Measurements from ENCODE around the gene ZNF562.
A peak's percentile ranks its signal among the peaks of the same experiment; 100 is the strongest.

Gene ZNF562

GRCh38 chr19:9644472-9644871 is 30.4 kb downstream of the ZNF562 start:
- Histone ChIP-seq H3K36me3 (ENCODE audit: control insufficient read depth, insufficient read depth, low read length) (peaks cover 22% of the 10 kb centered on the region), H3K9ac (ENCODE audit: low read depth, low read length) (no peak overlapping the region), H3K27me3 (ENCODE audit: control insufficient read depth, insufficient read depth, low read length) (no peaks in the 10 kb centered on the region), H3K4me3 (ENCODE audit: low read depth, low read length) (no peak overlapping the region), H3K4me1 (ENCODE audit: control insufficient read depth, insufficient read depth, low read length) (peaks cover 5% of the 10 kb centered on the region), H3K9me3 (ENCODE audit: control insufficient read depth, insufficient read depth, low read length) (peaks cover 16% of the 10 kb centered on the region), H3K27ac (ENCODE audit: low read depth, low read length) (no peak overlapping the region)

GRCh38 chr19:9641810-9642209 is 33.1 kb downstream of the ZNF562 start:
- no peak overlapping the region for H3K9ac ChIP-seq (ENCODE audit: low read depth, low read length)
- no peak overlapping the region for H3K27ac ChIP-seq (ENCODE audit: low read depth, low read length)
- no peaks in the 10 kb centered on the region for H3K27me3 ChIP-seq (ENCODE audit: control insufficient read depth, insufficient read depth, low read length)
- no peaks in the 10 kb centered on the region for H3K4me1 ChIP-seq (ENCODE audit: control insufficient read depth, insufficient read depth, low read length)
- no peak overlapping the region for H3K4me3 ChIP-seq (ENCODE audit: low read depth, low read length)
- H3K36me3 ChIP-seq (ENCODE audit: control insufficient read depth, insufficient read depth, low read length), result peaks cover 12% of the 10 kb centered on the region
- H3K9me3 ChIP-seq (ENCODE audit: control insufficient read depth, insufficient read depth, low read length), result peaks cover 16% of the 10 kb centered on the region

GRCh38 chr19:9640956-9641355 is 33.9 kb downstream of the ZNF562 start:
- Histone ChIP-seq H3K4me1 (ENCODE audit: control insufficient read depth, insufficient read depth, low read length) (no peaks in the 10 kb centered on the region), H3K36me3 (ENCODE audit: control insufficient read depth, insufficient read depth, low read length) (peaks cover 12% of the 10 kb centered on the region), H3K9me3 (ENCODE audit: control insufficient read depth, insufficient read depth, low read length) (peaks cover 16% of the 10 kb centered on the region), H3K4me3 (ENCODE audit: low read depth, low read length) (no peak overlapping the region), H3K9ac (ENCODE audit: low read depth, low read length) (no peak overlapping the region), H3K27ac (ENCODE audit: low read depth, low read length) (no peak overlapping the region), H3K27me3 (ENCODE audit: control insufficient read depth, insufficient read depth, low read length) (no peaks in the 10 kb centered on the region)

- Histone ChIP-seq H3K36me3 (ENCODE audit: control insufficient read depth, insufficient read depth, low read length) (peaks cover 29% of the 10 kb centered on the region), H3K4me1 (ENCODE audit: control insufficient read depth, insufficient read depth, low read length) (no peaks in the 10 kb centered on the region), H3K27ac (ENCODE audit: low read depth, low read length) (no peak overlapping the region), H3K4me3 (ENCODE audit: low read depth, low read length) (no peak overlapping the region), H3K27me3 (ENCODE audit: control insufficient read depth, insufficient read depth, low read length) (no peaks in the 10 kb centered on the region), H3K9ac (ENCODE audit: low read depth, low read length) (no peak overlapping the region), H3K9me3 (ENCODE audit: control insufficient read depth, insufficient read depth, low read length) (peaks cover 4% of the 10 kb centered on the region; the same call in 1 of the 2 replicates)
These were observed 38.9 kb downstream of the ZNF562 start for GRCh38 chr19:9636018-9636417.

GRCh38 chr19:9627856-9628255 is 47.0 kb downstream of the ZNF562 start:
- no peaks in the 10 kb centered on the region for H3K9me3 ChIP-seq (ENCODE audit: control insufficient read depth, insufficient read depth, low read length)
- H3K4me1 ChIP-seq (ENCODE audit: control insufficient read depth, insufficient read depth, low read length), result peaks cover 4% of the 10 kb centered on the region
- no peak overlapping the region for H3K9ac ChIP-seq (ENCODE audit: low read depth, low read length)
- no peak overlapping the region for H3K4me3 ChIP-seq (ENCODE audit: low read depth, low read length)
- H3K36me3 ChIP-seq (ENCODE audit: control insufficient read depth, insufficient read depth, low read length), result peaks cover 9% of the 10 kb centered on the region
- H3K27me3 ChIP-seq (ENCODE audit: control insufficient read depth, insufficient read depth, low read length), result no peaks in the 10 kb centered on the region
- H3K27ac ChIP-seq (ENCODE audit: low read depth, low read length), result no peak overlapping the region

- Histone ChIP-seq H3K27ac (ENCODE audit: low read depth, low read length) (no peak overlapping the region), H3K9me3 (ENCODE audit: control insufficient read depth, insufficient read depth, low read length) (no peaks in the 10 kb centered on the region), H3K27me3 (ENCODE audit: control insufficient read depth, insufficient read depth, low read length) (no peaks in the 10 kb centered on the region), H3K9ac (ENCODE audit: low read depth, low read length) (no peak overlapping the region), H3K4me3 (ENCODE audit: low read depth, low read length) (0 out of 2 replicates have a peak overlapping the region, but pooled peaks have one; percentile 0), H3K36me3 (ENCODE audit: control insufficient read depth, insufficient read depth, low read length) (peaks cover 21% of the 10 kb centered on the region), H3K4me1 (ENCODE audit: control insufficient read depth, insufficient read depth, low read length) (peaks cover 7% of the 10 kb centered on the region)
These were observed 52.4 kb downstream of the ZNF562 start for GRCh38 chr19:9622531-9622930.

- H3K9ac ChIP-seq (ENCODE audit: low read depth, low read length), result peak within 1 kb of the TSS; percentile 98
- peaks cover 32% of the 10 kb centered on the region for H3K36me3 ChIP-seq (ENCODE audit: control insufficient read depth, insufficient read depth, low read length)
These were observed 53.5 kb downstream of the ZNF562 start, which contains the start of gene ZNF561 for GRCh38 chr19:9621156-9622037. ZNF561 (minus strand) TSS chr19:9621232; CDS start chr19:9619456, 1,776 bp downstream.

GRCh38 chr19:9620842-9621155 is 54.1 kb downstream of the ZNF562 start:
- Histone ChIP-seq H3K27me3 (ENCODE audit: control insufficient read depth, insufficient read depth, low read length) (no peaks in the 10 kb centered on the region), H3K4me3 (ENCODE audit: low read depth, low read length) (peak overlapping the region; percentile 82), H3K36me3 (ENCODE audit: control insufficient read depth, insufficient read depth, low read length) (peaks cover 38% of the 10 kb centered on the region), H3K4me1 (ENCODE audit: control insufficient read depth, insufficient read depth, low read length) (peaks cover 7% of the 10 kb centered on the region), H3K9me3 (ENCODE audit: control insufficient read depth, insufficient read depth, low read length) (peaks cover 3% of the 10 kb centered on the region; the same call in 1 of the 2 replicates), H3K27ac (ENCODE audit: low read depth, low read length) (peak overlapping the region; percentile 97), H3K9ac (ENCODE audit: low read depth, low read length) (peak overlapping the region; percentile 98)

More at GRCh38 chr19:9621156-9622037, 53.5 kb downstream of the ZNF562 start, which contains the start of gene ZNF561:
- Histone ChIP-seq H3K27ac (ENCODE audit: low read depth, low read length) (peak within 1 kb of the TSS; percentile 97), H3K4me1 (ENCODE audit: control insufficient read depth, insufficient read depth, low read length) (peaks cover 7% of the 10 kb centered on the region), H3K4me3 (ENCODE audit: low read depth, low read length) (peak within 1 kb of the TSS; percentile 82), H3K27me3 (ENCODE audit: control insufficient read depth, insufficient read depth, low read length) (no peaks in the 10 kb centered on the region), H3K9me3 (ENCODE audit: control insufficient read depth, insufficient read depth, low read length) (no peaks in the 10 kb centered on the region)

GRCh38 chr19:9615844-9616243 is 59.1 kb downstream of the ZNF562 start:
- no peaks in the 10 kb centered on the region for H3K4me1 ChIP-seq (ENCODE audit: control insufficient read depth, insufficient read depth, low read length)
- no peak overlapping the region for H3K27ac ChIP-seq (ENCODE audit: low read depth, low read length)
- H3K9me3 ChIP-seq (ENCODE audit: control insufficient read depth, insufficient read depth, low read length), result peaks cover 35% of the 10 kb centered on the region
- no peaks in the 10 kb centered on the region for H3K27me3 ChIP-seq (ENCODE audit: control insufficient read depth, insufficient read depth, low read length)
- H3K4me3 ChIP-seq (ENCODE audit: low read depth, low read length), result no peak overlapping the region
- H3K36me3 ChIP-seq (ENCODE audit: control insufficient read depth, insufficient read depth, low read length), result peaks cover 88% of the 10 kb centered on the region
- H3K9ac ChIP-seq (ENCODE audit: low read depth, low read length), result no peak overlapping the region

GRCh38 chr19:9610484-9611113 is 64.3 kb downstream of the ZNF562 start:
- no peak overlapping the region for H3K4me3 ChIP-seq (ENCODE audit: low read depth, low read length)
- H3K9me3 ChIP-seq (ENCODE audit: control insufficient read depth, insufficient read depth, low read length), result peaks cover 51% of the 10 kb centered on the region

GRCh38 chr19:9608912-9609311 is 66.0 kb downstream of the ZNF562 start:
- Histone ChIP-seq H3K4me1 (ENCODE audit: control insufficient read depth, insufficient read depth, low read length) (no peaks in the 10 kb centered on the region), H3K9me3 (ENCODE audit: control insufficient read depth, insufficient read depth, low read length) (peaks cover 49% of the 10 kb centered on the region), H3K27ac (ENCODE audit: low read depth, low read length) (no peak overlapping the region), H3K9ac (ENCODE audit: low read depth, low read length) (no peak overlapping the region), H3K4me3 (ENCODE audit: low read depth, low read length) (no peak overlapping the region), H3K36me3 (ENCODE audit: control insufficient read depth, insufficient read depth, low read length) (peaks cover 58% of the 10 kb centered on the region), H3K27me3 (ENCODE audit: control insufficient read depth, insufficient read depth, low read length) (no peaks in the 10 kb centered on the region)

More at GRCh38 chr19:9610484-9611113, 64.3 kb downstream of the ZNF562 start:
- H3K36me3 ChIP-seq (ENCODE audit: control insufficient read depth, insufficient read depth, low read length), result peaks cover 75% of the 10 kb centered on the region
- H3K27ac ChIP-seq (ENCODE audit: low read depth, low read length), result no peak overlapping the region
- H3K27me3 ChIP-seq (ENCODE audit: control insufficient read depth, insufficient read depth, low read length), result no peaks in the 10 kb centered on the region
- no peak overlapping the region for H3K9ac ChIP-seq (ENCODE audit: low read depth, low read length)
- no peaks in the 10 kb centered on the region for H3K4me1 ChIP-seq (ENCODE audit: control insufficient read depth, insufficient read depth, low read length)

Data from HUES48 (cell line).